GM23338 (cell line): ENCODE data around the gene CDX1. TPM values are rescaled to one million over a fixed set of nuclear protein-coding genes. Genes with fewer than 3 reads are reported as not detected.

Source experiments
- ATAC-seq: fragments of 200-7000 bp; cut with Tn5 transposase; 3 replicates; pipeline ENCODE4 v1.9.1; 2020
- DNase-seq: peaks from one replicate; pipeline ENCODE4 v3.0.0-alpha.2; 2015; ENCODE audit warnings: low spot score
- H2AFZ ChIP-seq: fragments of 200-600 bp; sonication (generic); 2 replicates; pipeline ENCODE4 v1.8.0; 2016; ENCODE audit warnings: antibody characterized with exemption, mild to moderate bottlenecking, moderate library complexity
- H3F3A ChIP-seq: fragments of 200-600 bp; sonication (generic); replicated peaks from 2 replicates; pipeline ENCODE4 v1.8.0; 2017; ENCODE audit warnings: antibody characterized with exemption, mixed run types, low read depth
- H3K27ac ChIP-seq: fragments of 200-600 bp; sonication (generic); 2 replicates; pipeline ENCODE4 v1.6.1; 2016; ENCODE audit warnings: low read depth
- H3K27me3 ChIP-seq: fragments of 200-600 bp; sonication (generic); 2 replicates; pipeline ENCODE4 v1.8.0; 2016; ENCODE audit warnings: mild to moderate bottlenecking, mixed run types, moderate library complexity; ENCODE audit not compliant: insufficient read depth
- H3K36me3 ChIP-seq: fragments of 200-600 bp; sonication (generic); 2 replicates; pipeline ENCODE4 v1.8.0; 2016; ENCODE audit warnings: mild to moderate bottlenecking; ENCODE audit not compliant: insufficient read depth
- H3K4me1 ChIP-seq: fragments of 200-600 bp; sonication (generic); 2 replicates; pipeline ENCODE4 v1.8.0; 2016; ENCODE audit warnings: mild to moderate bottlenecking, moderate library complexity; ENCODE audit not compliant: insufficient read depth
- H3K4me2 ChIP-seq: fragments of 200-600 bp; sonication (generic); 2 replicates; pipeline ENCODE4 v1.7.1; 2017; ENCODE audit warnings: mixed run types
- H3K4me3 ChIP-seq: fragments of 200-600 bp; sonication (generic); 2 replicates; pipeline ENCODE4 v1.6.1; 2016; ENCODE audit warnings: mixed run types
- H3K79me2 ChIP-seq: fragments of 200-600 bp; sonication (generic); replicated peaks from 2 replicates; pipeline ENCODE4 v1.8.0; 2017; ENCODE audit warnings: mild to moderate bottlenecking; ENCODE audit not compliant: insufficient read depth
- H3K9me2 ChIP-seq: fragments of 200-600 bp; sonication (generic); 2 replicates; pipeline ENCODE4 v1.8.0; 2017; ENCODE audit not compliant: insufficient read depth
- H4K20me1 ChIP-seq: fragments of 200-600 bp; sonication (generic); replicated peaks from 2 replicates; pipeline ENCODE4 v1.8.0; 2017; ENCODE audit warnings: mild to moderate bottlenecking; ENCODE audit not compliant: insufficient read depth
- H3K27ac Mint-ChIP-seq: 2 replicates; pipeline ENCODE4 v1.8.0; 2020; ENCODE audit warnings: inconsistent platforms, mild to moderate bottlenecking, moderate library complexity, mixed read lengths
- H3K27me3 Mint-ChIP-seq: 3 replicates; pipeline ENCODE4 v1.8.0; 2022; ENCODE audit warnings: low read depth, mild to moderate bottlenecking, moderate library complexity, mixed read lengths, inconsistent platforms; ENCODE audit not compliant: insufficient read depth, poor library complexity
- H3K36me3 Mint-ChIP-seq: 3 replicates; pipeline ENCODE4 v1.8.0; 2021; ENCODE audit warnings: low read depth, mild to moderate bottlenecking, inconsistent platforms, moderate library complexity, mixed read lengths
- H3K4me1 Mint-ChIP-seq: 3 replicates; pipeline ENCODE4 v1.8.0; 2020; ENCODE audit warnings: mild to moderate bottlenecking, inconsistent platforms, mixed read lengths
- H3K4me3 Mint-ChIP-seq: 3 replicates; pipeline ENCODE4 v1.8.0; 2021; ENCODE audit warnings: moderate library complexity, mild to moderate bottlenecking, inconsistent platforms, mixed read lengths
- H3K9me3 Mint-ChIP-seq: 3 replicates; pipeline ENCODE4 v1.8.0; 2020; ENCODE audit warnings: moderate library complexity, mild to moderate bottlenecking, inconsistent platforms, mixed read lengths
- CREB1 ChIP-seq: fragments of 250-450 bp; sonication (Bioruptor Pico); IDR thresholded peaks from 2 replicates; pipeline ENCODE4 v1.5.0; 2020; ENCODE audit warnings: low read depth, mild to moderate bottlenecking, moderate library complexity
- CTCF ChIP-seq, 2 experiments: fragments of 200-600 bp in 1 of 2; sonication (generic) in 1 of 2; conservative IDR thresholded peaks; 2 replicates each; pipeline versions ENCODE4 v1.5.1 to v1.6.1; 2016 to 2017; ENCODE audit warnings: antibody characterized with exemption in 2 of 2, low read depth in 2 of 2, mild to moderate bottlenecking in 2 of 2, moderate library complexity in 1 of 2
- EZH2 ChIP-seq: fragments of 200-600 bp; sonication (generic); IDR thresholded peaks from one replicate; pipeline ENCODE4 v1.8.0; 2017; ENCODE audit warnings: antibody characterized with exemption, mild to moderate bottlenecking, low read depth; ENCODE audit not compliant: unreplicated experiment
- EZH2phosphoT487 ChIP-seq: fragments of 200-600 bp; sonication (generic); IDR thresholded peaks from one replicate; pipeline ENCODE4 v1.8.1; 2018; ENCODE audit warnings: antibody characterized with exemption; ENCODE audit not compliant: unreplicated experiment
- POLR2AphosphoS5 ChIP-seq: IDR thresholded peaks from 2 replicates; pipeline ENCODE4 v1.6.1; 2016; ENCODE audit warnings: antibody characterized with exemption, low read depth
- ZNF462 ChIP-seq: fragments of 250-450 bp; sonication (Bioruptor Pico); IDR thresholded peaks from 2 replicates; pipeline ENCODE4 v1.5.0; 2020; ENCODE audit warnings: mild to moderate bottlenecking, moderate library complexity
- polyA plus RNA-seq: library from polyadenylated mRNA; unstranded; fragments of >200 nt; fragmentation: Nextera tagmentation; extraction: Ambion mirVana; gene quantifications from 2 replicates; pipeline ENCODE4 v1.2.1, GENCODE V29; 2016
- total RNA-seq: library from RNA; depleted of rRNA; stranded (reverse); fragments of >200 nt; shearing (Covaris generic); gene quantifications from 2 replicates; pipeline ENCODE4 v1.2.3, GENCODE V29; 2014

CDX1 gene
- total and polyA plus RNA-seq, 2 experiments from 2014 or later: not detected

- TF ChIP-seq ZNF462 (CRISPR knock-in tag) (no peak), POLR2AphosphoS5 (no peak), EZH2 (no peak), CTCF (conservative IDR thresholded peaks at IDR 0.05; ENCODE audit: low read depth in 2 of 2) (no peak)
Measured at GRCh38 chr5:150227036-150227435, 60.5 kb downstream of the CDX1 start (continued).

- H3K4me3 ChIP-seq: no peak overlapping the region
- H3K4me2 ChIP-seq: no peak overlapping the region
- no peaks in the 10 kb centered on the region for H3K36me3 ChIP-seq
- no peaks in the 10 kb centered on the region for H3K27me3 ChIP-seq
- TF ChIP-seq CREB1: no peak
- no peak for TF ChIP-seq EZH2phosphoT487
- H3F3A ChIP-seq: no peaks in the 10 kb centered on the region
- no peaks in the 10 kb centered on the region for H3K9me3 Mint-ChIP-seq
- H3K4me1 ChIP-seq: no peaks in the 10 kb centered on the region
- no peaks in the 10 kb centered on the region for H3K79me2 ChIP-seq
- H3K27ac ChIP-seq: no peak overlapping the region
- ATAC-seq (no peak; the same call in 1 of the 3 replicates), DNase-seq (no peak)
- no peak overlapping the region for H3K27ac Mint-ChIP-seq
- no peaks in the 10 kb centered on the region for H3K9me2 ChIP-seq
- H4K20me1 ChIP-seq: no peaks in the 10 kb centered on the region
- H3K36me3 Mint-ChIP-seq: no peaks in the 10 kb centered on the region
- no peak overlapping the region for H2AFZ ChIP-seq
- H3K4me3 Mint-ChIP-seq: no peak overlapping the region
- peaks cover 4% of the 10 kb centered on the region for H3K27me3 Mint-ChIP-seq
- no peaks in the 10 kb centered on the region for H3K4me1 Mint-ChIP-seq
Measured at GRCh38 chr5:150227606-150228273, 61.2 kb downstream of the CDX1 start.
